Pulmonary artery endothelial cell (primary cell): ENCODE measurements around the gene ADCY4. TPM values are rescaled to one million over a fixed set of nuclear protein-coding genes. Genes with fewer than 3 reads are reported as not detected.
A peak's percentile ranks its signal among the peaks of the same experiment; 100 is the strongest.

Experiments used
- DNase-seq: peaks from one replicate; pipeline ENCODE4 v3.0.0-alpha.2; 2011; ENCODE audit warnings: low read depth, low spot score
- total RNA-seq: library from RNA; depleted of rRNA; stranded (reverse); fragments of >200 nt; gene quantifications from 2 replicates; pipeline ENCODE4 v1.2.3, GENCODE V29; 2014

The ADCY4 gene
- total RNA-seq, 1 donor from 2014 or later: 36.3 TPM

GRCh38 chr14:24278424-24278823 is 56.4 kb downstream of the ADCY4 start:
- no peak for DNase-seq

DNA sequence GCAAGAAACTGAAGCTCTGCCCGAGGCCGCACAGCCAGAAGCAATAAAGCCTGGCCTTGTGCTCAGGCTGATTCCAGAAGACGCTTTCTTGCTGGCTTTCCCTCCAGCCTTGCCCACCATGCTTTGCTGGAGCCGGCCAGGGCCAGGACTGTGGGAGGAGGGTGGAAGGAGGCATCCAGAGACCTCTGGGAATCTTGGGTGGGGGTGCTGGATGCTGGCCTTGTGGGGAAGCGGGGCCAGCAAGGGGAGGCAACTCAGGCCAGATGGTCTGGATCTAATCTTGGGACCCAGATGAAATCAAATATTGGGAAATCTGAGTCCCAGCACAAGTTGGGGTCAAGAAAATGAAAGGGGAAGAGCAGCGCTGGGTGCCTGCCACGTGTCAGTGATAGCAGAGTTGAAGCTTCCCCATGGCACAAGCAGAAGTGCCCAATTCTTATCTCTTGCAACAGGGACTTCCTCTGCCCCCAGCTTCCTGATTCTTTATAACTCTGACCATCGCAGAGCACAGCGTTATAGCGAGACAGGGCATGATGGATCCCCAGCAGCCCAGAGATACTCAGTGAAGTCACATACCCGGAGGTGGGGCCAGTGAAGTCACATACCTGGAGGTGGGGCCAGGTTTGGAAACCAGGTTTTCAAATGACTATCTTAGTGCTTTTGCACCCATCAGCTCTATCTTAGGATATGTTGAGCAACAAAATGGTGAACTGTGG is 57.1 kb downstream of the ADCY4 start:
- DNase-seq: no peak

- no peak for DNase-seq
These were observed 57.8 kb downstream of the ADCY4 start for GRCh38 chr14:24277071-24277470.

DNA sequence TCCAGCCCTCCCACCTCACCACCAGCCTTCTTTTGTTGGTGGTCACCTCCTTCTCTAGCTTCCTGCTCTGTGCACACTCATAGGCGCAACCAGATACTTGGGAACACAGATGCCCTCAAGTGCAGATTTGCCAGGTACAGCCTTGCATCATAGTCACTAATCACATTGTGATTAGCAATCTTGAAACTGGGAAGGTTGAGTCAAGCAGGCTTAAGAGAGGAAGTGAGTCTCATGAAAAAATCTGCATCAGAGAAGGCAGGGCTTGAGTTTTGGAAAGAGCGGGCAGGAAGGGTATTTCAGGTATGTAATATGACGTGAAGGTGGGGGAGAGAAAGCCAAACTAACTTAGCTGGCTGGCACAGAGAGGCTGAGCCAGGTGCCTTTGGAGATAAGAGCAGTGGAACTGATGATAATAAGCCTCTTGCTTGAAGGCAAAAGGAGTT is 60.7 kb downstream of the ADCY4 start:
- DNase-seq: no peak

DNA sequence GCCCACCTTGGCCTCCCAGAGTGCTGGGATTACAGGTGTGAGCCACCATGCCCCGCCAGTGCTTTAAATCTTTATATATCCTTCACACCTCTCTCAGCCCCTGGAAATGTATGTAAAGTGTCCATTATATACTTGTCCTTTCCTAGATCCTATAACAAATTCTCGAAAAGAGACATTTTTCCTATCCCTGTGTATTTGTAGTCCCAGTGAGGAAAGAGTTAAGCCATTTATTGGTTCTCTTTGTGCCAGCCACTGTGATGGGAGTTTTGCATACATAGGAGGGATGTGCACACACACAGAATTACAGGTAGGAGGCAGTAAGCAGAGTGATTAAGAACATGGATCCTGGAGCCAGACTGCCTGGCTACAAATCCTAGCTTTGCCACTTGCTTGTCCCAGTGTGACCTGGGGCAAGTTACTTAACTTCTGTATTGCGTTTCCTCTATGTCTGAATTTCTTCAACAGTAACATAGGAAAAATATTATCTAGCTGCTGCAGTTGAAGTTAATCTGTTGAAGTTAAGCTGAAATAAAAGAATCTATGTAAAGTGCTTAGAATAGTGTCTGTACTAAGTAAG is 61.4 kb downstream of the ADCY4 start:
- DNase-seq: no peak

DNA sequence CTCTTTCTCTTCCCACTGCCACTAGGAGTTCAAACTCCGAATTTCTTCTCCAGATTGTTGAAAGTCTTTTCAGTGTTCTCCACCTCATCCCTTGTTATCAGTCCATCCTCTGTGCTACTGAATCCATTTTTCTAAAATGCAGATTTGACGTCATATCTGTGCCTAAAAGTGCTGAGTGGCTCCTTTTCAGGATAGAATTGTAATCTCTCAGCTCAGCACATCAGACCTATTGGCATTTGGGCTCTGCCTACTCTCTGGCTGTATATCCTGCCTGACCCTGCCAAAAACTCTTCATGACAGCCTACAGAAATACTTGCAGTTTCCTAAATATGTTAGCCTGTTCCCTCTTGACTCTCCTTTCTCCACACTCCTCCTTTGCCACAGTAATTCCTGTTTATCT is 62.4 kb downstream of the ADCY4 start:
- no peak for DNase-seq

DNA sequence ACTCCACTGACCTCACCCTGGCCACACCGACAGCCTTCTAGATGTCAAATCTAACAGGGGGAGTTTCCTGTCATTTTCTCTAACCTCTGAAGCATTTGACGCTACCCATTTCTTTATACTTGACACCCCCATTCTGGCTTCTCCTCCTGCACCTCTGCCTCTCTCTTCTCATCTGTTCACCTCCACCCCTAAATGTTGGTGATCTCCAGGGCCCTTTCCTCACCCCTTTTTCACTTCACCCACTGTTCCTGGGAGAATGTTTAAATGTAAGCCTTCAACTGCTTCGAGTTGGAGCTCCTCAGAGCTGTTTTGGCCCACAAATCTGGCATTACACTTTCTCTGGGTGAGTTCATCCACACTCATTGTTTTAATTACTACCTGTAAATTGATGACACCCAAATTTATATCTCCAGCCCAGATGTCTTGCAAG is 63.0 kb downstream of the ADCY4 start:
- no peak for DNase-seq

GRCh38 chr14:24271134-24271833 is 63.6 kb downstream of the ADCY4 start, which contains the start of gene RABGGTA:
Gene RABGGTA (minus strand): TSS chr14:24271597. CDS start chr14:24271115, 482 bp downstream.
- DNase-seq: peak; percentile 56

- DNase-seq: no peak
These were observed 64.2 kb downstream of the ADCY4 start for GRCh38 chr14:24270537-24271133.

DNA sequence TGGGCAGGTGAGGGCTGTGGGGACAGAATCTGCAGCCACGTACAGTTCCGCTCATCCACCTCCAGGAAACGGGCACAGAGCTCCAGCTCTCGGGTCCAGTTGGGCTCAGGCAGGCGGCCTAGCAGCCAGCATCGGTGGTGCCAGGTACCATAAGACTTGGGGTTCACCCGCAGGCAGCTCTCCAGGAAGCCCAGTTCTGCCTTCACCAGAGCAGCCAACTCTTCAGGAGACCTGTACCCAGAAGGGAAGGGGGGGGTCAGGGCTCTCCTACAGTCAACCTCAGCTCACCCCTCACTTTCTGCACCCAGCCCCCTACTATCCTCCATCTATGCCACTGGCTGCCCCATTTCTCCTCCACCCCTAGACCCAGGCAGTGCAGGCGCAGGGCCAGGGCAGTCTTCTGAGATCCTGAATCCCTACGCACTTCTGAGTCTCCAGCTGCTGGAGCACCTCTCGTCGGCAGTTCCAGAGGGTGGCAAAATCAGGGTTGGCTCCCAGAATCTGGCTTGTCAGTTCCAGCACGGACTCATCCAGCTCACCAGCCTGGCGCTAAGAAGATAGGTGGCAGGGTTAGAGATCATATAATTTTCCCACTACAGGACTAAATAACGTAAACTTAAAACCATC is 64.8 kb downstream of the ADCY4 start:
- no peak for DNase-seq

DNA sequence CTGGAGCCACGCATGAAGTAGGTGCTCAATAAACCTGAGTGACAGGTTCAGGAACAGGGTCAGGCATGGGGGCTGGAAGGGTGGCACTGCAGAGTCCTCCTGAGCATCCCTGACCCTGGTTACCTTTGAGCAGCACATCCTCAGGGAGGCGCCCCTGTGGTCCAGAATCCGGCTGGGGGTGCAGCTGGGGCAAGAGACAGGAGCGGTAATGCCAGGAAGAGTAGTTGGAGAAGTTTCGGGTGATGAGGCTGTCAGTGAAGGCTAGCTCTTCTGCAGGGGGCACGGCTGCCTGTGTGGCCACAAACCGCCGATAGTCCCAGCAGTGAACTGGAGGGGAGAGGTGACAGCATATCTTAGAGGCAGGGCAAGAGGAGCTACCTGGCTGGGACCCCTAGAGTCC is 65.5 kb downstream of the ADCY4 start:
- no peak for DNase-seq

Other genes with a start within 250 kb of the ADCY4 start
- 9.8 and 18.5 TPM in 2 replicates for gene PCK2, start 240.8 kb downstream of the ADCY4 start, total RNA-seq
- gene DCAF11, start 220.3 kb downstream of the ADCY4 start, total RNA-seq: 50.1 and 61.2 TPM in 2 replicates
- 0.33 and 0.56 TPM in 2 replicates for gene NRL, start 220.1 kb downstream of the ADCY4 start, total RNA-seq
- gene FITM1, start 204.4 kb downstream of the ADCY4 start, total RNA-seq: 0.13 TPM in 1 of 2 replicates, not detected in the other
- gene PSME1, start 198.9 kb downstream of the ADCY4 start, total RNA-seq: 121 and 126 TPM in 2 replicates
- gene EMC9, start 193.5 kb downstream of the ADCY4 start, total RNA-seq: 22.7 and 27.6 TPM in 2 replicates
- 155 and 175 TPM in 2 replicates for gene PSME2, start 188.5 kb downstream of the ADCY4 start, total RNA-seq
- gene RNF31, start 187.6 kb downstream of the ADCY4 start, total RNA-seq: 34.1 and 36.2 TPM in 2 replicates
- gene IRF9, start 173.8 kb downstream of the ADCY4 start, total RNA-seq: 42.1 and 48.9 TPM in 2 replicates
- 1.6 and 4.1 TPM in 2 replicates for gene REC8, start 163.0 kb downstream of the ADCY4 start, total RNA-seq
- gene IPO4, start 146.3 kb downstream of the ADCY4 start, total RNA-seq: 57.2 and 58.4 TPM in 2 replicates
- gene TM9SF1, start 139.6 kb downstream of the ADCY4 start, total RNA-seq: 48.9 and 67.2 TPM in 2 replicates
- gene TSSK4, start 129.4 kb downstream of the ADCY4 start, total RNA-seq: 0.20 TPM in 1 of 2 replicates, not detected in the other
- 27.7 and 36.5 TPM in 2 replicates for gene CHMP4A, start 121.6 kb downstream of the ADCY4 start, total RNA-seq
- 6.9 and 13.1 TPM in 2 replicates for gene MDP1, start 119.0 kb downstream of the ADCY4 start, total RNA-seq
- 219 and 229 TPM in 2 replicates for gene NEDD8, start 102.7 kb downstream of the ADCY4 start, total RNA-seq
- gene GMPR2, start 102.1 kb downstream of the ADCY4 start, total RNA-seq: 97.8 and 115 TPM in 2 replicates
- gene TINF2, start 92.4 kb downstream of the ADCY4 start, total RNA-seq: 49.1 and 55.5 TPM in 2 replicates
- gene TGM1, start 71.9 kb downstream of the ADCY4 start, total RNA-seq: 0.40 and 0.74 TPM in 2 replicates
- gene RABGGTA, start 63.5 kb downstream of the ADCY4 start, total RNA-seq: 21.0 and 21.6 TPM in 2 replicates
- 6.4 and 12.7 TPM in 2 replicates for gene DHRS1, start 35.3 kb downstream of the ADCY4 start, total RNA-seq
- 31.3 and 41.3 TPM in 2 replicates for gene NOP9, start 35.2 kb downstream of the ADCY4 start, total RNA-seq
- 1.1 and 2.8 TPM in 2 replicates for gene CIDEB, start 27.1 kb downstream of the ADCY4 start, total RNA-seq
- gene LTB4R2, start 24.9 kb downstream of the ADCY4 start, total RNA-seq: 3.6 and 4.2 TPM in 2 replicates
- gene LTB4R, start 23.6 kb downstream of the ADCY4 start, total RNA-seq: 1.9 and 2.6 TPM in 2 replicates
- gene RIPK3, start 4.9 kb upstream of the ADCY4 start, total RNA-seq: 3.7 and 3.9 TPM in 2 replicates
- gene NFATC4, start 33.1 kb upstream of the ADCY4 start, total RNA-seq: 16.1 and 19.1 TPM in 2 replicates
- gene NYNRIN, start 63.9 kb upstream of the ADCY4 start, total RNA-seq: 9.8 and 10.5 TPM in 2 replicates
- gene CBLN3, start 94.6 kb upstream of the ADCY4 start, total RNA-seq: 0.86 and 1.8 TPM in 2 replicates
- gene KHNYN, start 94.9 kb upstream of the ADCY4 start, total RNA-seq: 53.9 and 72.1 TPM in 2 replicates
- gene SDR39U1, start 107.7 kb upstream of the ADCY4 start, total RNA-seq: 10.4 TPM in 2 replicates
- gene CMA1, start 173.2 kb upstream of the ADCY4 start, total RNA-seq: not detected in 2 replicates
- not detected in 2 replicates for gene CTSG, start 241.2 kb upstream of the ADCY4 start, total RNA-seq